Activated naive CD8-positive, alpha-beta T cell treated with anti-CD3 and anti-CD28 coated beads for 36 hours (primary cell): ENCODE measurements around the gene TBC1D4. TPM values are rescaled to one million over a fixed set of nuclear protein-coding genes. Genes with fewer than 3 reads are reported as not detected.

Source experiments
- DNase-seq: peaks from one replicate; pipeline ENCODE4 v3.0.0; 2021
- H3K27ac Mint-ChIP-seq: one replicate; pipeline ENCODE4 v1.8.0; 2022; ENCODE audit warnings: mild to moderate bottlenecking, moderate library complexity, mixed read lengths
- H3K27me3 Mint-ChIP-seq: one replicate; pipeline ENCODE4 v1.8.0; 2022; ENCODE audit warnings: mild to moderate bottlenecking, mixed read lengths
- H3K36me3 Mint-ChIP-seq: one replicate; pipeline ENCODE4 v1.8.0; 2021; ENCODE audit warnings: mild to moderate bottlenecking, mixed read lengths
- H3K4me1 Mint-ChIP-seq: one replicate; pipeline ENCODE4 v1.8.0; 2021; ENCODE audit warnings: mixed read lengths
- H3K4me3 Mint-ChIP-seq: one replicate; pipeline ENCODE4 v1.8.0; 2022; ENCODE audit warnings: mild to moderate bottlenecking, moderate library complexity, mixed read lengths
- H3K9me3 Mint-ChIP-seq: one replicate; pipeline ENCODE4 v1.8.0; 2022; ENCODE audit warnings: mixed read lengths
- total RNA-seq, 2 experiments: library from RNA; stranded (reverse); gene quantifications; one replicate each; pipeline ENCODE4 v1.2.3, GENCODE V29; 2021

The TBC1D4 gene
- total RNA-seq, 2 experiments from 2014 or later, result 41.7 to 46.1 TPM

DNA sequence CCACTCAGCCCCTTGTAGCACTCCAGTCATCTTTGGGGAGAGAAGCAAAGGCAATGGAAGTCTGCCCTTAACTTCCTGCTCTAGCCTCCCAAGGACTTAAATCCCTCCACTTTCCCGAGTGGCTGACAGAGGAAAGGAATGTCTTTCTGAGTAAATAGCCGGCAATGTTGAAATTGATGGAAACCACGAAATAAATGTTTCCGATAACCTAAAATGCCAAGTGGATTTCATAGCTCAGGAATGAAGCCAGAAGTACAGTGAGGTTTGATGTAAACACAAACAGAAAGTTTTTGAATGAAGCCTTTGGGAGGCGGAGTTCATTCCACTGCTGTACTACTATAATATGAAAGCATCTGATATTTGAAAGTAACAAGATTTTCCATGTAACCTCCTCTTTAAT, 14.0 kb upstream of the TBC1D4 start:
- Mint-ChIP-seq H3K36me3 (no peaks in the 10 kb centered on the region), H3K9me3 (no peaks in the 10 kb centered on the region), H3K4me3 (no peak overlapping the region), H3K27me3 (peaks cover 13% of the 10 kb centered on the region), H3K4me1 (no peaks in the 10 kb centered on the region), H3K27ac (no peak overlapping the region)
- no peak for DNase-seq

DNA sequence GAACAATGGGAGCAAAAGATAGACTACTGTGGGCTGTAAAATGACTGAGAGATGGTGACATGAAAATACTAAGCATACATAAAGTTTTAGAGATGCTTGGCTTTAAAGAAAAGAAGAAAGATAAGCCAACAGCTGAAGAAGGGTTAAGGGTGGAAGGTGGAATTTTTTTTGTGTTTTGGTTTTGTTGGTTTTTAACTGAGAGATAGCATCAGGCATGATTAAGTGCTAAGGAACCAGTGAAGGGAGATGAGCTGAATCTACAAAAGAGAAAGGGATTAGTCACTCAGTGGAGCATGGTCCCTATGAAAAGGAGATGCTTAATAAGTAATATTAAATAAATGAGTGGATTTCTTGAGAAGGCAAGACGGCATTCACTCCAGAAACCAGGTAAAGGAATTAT, 12.5 kb upstream of the TBC1D4 start:
- peaks cover 18% of the 10 kb centered on the region for H3K27me3 Mint-ChIP-seq
- H3K4me1 Mint-ChIP-seq, result peaks cover 5% of the 10 kb centered on the region
- no peaks in the 10 kb centered on the region for H3K9me3 Mint-ChIP-seq
- H3K4me3 Mint-ChIP-seq, result no peak overlapping the region
- H3K27ac Mint-ChIP-seq, result no peak overlapping the region
- no peak for DNase-seq
- H3K36me3 Mint-ChIP-seq, result no peaks in the 10 kb centered on the region

DNA sequence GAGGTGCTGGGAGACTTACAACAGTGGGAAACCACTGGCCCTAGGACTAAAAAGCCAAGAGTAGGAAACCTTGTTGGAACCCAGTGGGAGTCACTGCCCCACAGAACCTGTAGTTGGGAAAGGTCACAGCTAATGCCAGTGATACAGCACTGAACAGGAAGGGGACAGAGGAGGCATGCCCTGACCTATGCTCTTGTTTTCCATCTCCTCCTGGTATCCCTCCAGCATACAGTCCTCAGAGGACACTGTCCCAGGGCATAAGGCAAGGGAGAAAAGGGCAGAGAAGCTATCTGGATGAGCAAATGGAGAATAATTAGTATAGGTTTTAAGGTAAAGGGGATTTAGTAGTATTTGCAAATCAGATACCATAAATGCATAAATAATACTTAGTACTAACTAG, 11.2 kb upstream of the TBC1D4 start:
- Mint-ChIP-seq H3K4me1 (peaks cover 5% of the 10 kb centered on the region), H3K27me3 (peaks cover 19% of the 10 kb centered on the region), H3K9me3 (no peaks in the 10 kb centered on the region), H3K36me3 (no peaks in the 10 kb centered on the region), H3K4me3 (no peak overlapping the region), H3K27ac (no peak overlapping the region)
- DNase-seq, result no peak

DNA sequence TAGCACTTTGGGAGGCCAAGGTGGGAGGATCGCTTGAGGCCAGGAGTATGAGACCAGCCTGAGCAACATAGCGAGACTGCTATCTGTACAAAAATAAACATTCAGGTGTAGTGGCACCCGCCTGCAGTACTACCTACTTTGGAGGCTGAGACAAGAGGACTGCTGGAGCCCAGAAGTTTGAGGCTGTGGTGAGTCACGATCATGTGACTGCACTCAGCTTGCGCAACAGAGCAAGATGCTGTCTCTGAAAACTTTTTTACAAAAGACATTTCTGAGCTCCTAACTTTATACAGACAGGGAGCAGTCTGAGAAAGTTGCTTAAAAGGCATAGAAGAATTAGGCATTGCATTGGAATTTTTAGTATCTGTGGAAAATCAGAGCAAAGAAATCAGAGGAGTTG, 10.4 kb upstream of the TBC1D4 start:
- peaks cover 26% of the 10 kb centered on the region for H3K27me3 Mint-ChIP-seq
- no peak for DNase-seq
- no peaks in the 10 kb centered on the region for H3K36me3 Mint-ChIP-seq
- no peaks in the 10 kb centered on the region for H3K9me3 Mint-ChIP-seq
- H3K27ac Mint-ChIP-seq, result no peak overlapping the region
- H3K4me3 Mint-ChIP-seq, result no peak overlapping the region
- H3K4me1 Mint-ChIP-seq, result peaks cover 5% of the 10 kb centered on the region

DNA sequence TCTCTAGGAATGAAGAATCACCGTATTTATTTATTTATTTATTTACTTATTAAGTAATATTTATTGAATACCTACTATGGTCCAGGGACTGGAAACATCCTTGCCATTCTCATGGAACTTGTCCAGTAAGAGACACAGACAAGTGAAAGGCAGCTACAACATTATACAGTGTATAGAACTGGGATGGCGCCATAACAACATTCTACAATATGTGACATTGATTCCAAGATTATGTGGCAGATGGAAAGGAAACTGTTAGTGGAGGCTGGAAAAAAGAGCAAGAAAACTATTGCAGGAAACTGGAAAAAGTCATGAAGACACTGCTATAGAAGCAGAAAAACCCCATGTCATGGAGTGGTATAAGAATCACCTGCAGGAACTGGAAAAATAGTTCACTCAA, 9.4 kb upstream of the TBC1D4 start:
- Mint-ChIP-seq H3K9me3 (no peaks in the 10 kb centered on the region), H3K27ac (no peak overlapping the region), H3K4me3 (no peak overlapping the region), H3K36me3 (no peaks in the 10 kb centered on the region), H3K27me3 (peaks cover 36% of the 10 kb centered on the region), H3K4me1 (peaks cover 13% of the 10 kb centered on the region)
- no peak for DNase-seq

DNA sequence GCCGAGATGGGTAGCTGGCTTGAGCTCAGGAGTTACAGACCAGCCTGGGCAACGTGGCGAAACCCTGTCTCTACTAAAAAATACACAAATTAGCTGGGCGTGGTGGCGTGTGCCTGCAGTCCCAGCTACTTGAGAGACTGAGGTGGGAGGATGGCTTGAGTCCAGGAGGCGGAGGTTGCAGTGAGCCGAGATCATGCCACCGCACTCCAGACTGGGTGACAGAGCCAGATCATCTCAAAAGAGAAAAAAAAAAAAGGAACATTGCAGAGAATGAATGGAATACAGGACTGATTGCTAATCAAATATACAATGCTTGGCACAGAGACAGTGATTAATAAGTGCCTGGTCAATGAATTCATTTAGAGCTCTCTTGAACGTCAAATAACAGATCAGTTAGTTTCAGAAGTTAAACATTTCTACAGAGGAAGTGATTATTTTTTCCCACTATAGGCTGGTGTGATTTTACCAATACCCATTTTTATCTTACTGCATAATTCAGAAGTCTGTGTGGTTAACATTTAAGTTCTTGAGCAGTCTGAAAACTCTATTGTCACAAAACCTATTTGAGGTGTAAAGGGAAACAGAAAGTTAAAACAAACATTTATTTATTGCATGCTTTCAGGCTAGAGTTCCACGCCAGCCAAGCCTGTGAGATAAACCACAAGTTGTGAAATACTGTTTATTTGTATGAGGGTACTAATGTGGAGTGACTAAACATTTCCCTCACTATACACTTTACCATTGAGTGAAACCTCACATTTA, 7.7 kb upstream of the TBC1D4 start:
- Mint-ChIP-seq H3K27ac (no peak overlapping the region), H3K36me3 (no peaks in the 10 kb centered on the region), H3K27me3 (peaks cover 52% of the 10 kb centered on the region), H3K4me1 (peaks cover 26% of the 10 kb centered on the region), H3K9me3 (no peaks in the 10 kb centered on the region), H3K4me3 (no peak overlapping the region)
- DNase-seq, result no peak

DNA sequence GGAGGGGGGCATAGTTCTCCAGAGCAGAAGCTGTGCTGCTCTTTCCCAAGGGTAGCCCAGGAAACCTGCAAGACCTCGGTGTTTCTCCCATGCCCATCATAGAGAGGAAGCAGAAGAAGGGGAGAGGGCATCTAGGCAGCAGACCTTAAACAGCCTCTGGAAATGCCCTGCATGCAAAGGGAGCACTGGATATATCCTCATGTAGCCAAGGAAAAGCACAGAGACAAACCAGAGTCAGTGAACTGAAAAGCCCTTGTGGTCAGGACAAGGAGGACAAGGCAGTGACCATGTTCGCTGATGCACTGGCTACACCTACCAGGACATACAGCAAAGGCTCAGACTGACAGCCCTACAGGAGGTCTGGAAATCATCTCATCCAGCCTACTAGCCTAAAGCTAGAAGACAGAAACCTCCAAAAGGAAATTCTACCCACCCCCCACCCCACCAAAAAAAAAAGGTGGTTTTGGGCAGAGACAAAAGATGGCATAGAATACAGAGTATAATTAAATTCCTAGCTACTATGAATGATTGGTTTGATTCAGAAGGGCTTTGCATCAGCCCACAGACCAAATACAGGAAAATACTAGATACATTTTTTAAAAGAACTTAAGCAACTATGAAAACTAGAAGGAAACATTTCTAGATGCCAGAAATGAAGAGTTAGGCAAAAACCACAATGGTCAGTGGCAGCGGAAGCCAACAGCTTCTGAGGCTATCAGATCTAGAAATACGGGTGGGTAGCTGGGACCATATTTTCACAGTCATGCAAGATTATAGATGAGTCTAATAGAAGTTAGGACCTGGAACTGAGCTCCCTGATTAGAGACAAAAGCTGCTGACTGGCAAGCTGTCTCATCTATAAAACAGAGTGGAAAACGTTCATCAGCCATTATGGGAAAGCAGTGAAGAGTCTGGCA, 4.4 kb upstream of the TBC1D4 start:
- no peak for DNase-seq
- H3K9me3 Mint-ChIP-seq, result no peaks in the 10 kb centered on the region
- H3K36me3 Mint-ChIP-seq, result no peaks in the 10 kb centered on the region
- H3K27ac Mint-ChIP-seq, result no peak overlapping the region
- H3K4me3 Mint-ChIP-seq, result no peak overlapping the region
- peaks cover 28% of the 10 kb centered on the region for H3K4me1 Mint-ChIP-seq
- peaks cover 67% of the 10 kb centered on the region for H3K27me3 Mint-ChIP-seq

DNA sequence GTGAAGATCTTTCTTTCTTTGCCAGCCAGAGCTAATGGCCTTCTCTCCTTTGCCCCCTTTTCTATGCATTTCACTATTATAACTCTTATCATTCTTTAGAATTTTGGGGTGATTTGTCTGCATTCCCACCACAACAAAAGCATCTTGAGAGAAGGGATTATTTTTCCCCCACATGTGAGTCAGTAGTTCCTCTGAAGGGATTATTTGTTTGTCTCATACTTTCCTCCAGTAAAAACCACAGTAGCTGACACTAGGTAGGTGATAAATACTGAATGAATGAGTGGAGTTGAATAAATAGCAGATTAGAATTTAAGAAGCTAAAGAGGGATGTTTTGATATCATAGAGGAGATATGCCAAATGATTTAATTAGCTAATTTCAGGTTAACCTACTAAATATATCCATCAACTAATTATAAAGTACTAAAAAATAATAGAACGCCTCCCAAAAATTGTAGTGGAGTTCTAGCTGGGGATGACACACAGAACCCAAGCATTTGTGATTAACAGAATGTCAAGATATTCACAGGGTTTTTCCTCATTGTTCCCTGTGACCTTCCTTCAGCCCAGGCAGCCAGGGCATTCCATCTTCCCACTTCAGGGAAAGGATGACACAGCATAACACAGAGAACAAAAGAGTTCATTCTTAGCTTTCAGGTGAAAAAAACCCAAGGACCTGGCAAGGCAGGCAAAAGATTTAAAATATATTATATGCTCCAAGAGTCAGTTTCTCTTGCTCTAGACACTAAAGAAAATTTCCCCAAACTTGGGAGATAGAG, 3.5 kb upstream of the TBC1D4 start:
- no peaks in the 10 kb centered on the region for H3K36me3 Mint-ChIP-seq
- DNase-seq, result no peak
- peaks cover 69% of the 10 kb centered on the region for H3K27me3 Mint-ChIP-seq
- peaks cover 31% of the 10 kb centered on the region for H3K4me1 Mint-ChIP-seq
- no peaks in the 10 kb centered on the region for H3K9me3 Mint-ChIP-seq
- no peak overlapping the region for H3K4me3 Mint-ChIP-seq
- no peak overlapping the region for H3K27ac Mint-ChIP-seq

DNA sequence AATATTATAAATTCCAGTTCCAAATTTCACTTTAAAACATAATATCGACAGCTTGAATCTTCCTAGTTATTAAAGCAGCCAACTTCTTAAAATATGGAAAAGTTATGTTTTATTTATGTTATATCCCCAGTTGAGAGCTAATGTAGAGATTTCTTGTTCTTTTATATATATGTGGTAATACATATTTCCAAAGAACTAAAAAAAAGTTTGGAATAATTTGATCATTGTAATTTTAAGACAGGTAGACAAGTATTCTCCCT, 781 bp upstream of the TBC1D4 start:
- Mint-ChIP-seq H3K4me3 (peak overlapping the region; percentile 93), H3K27ac (no peak overlapping the region), H3K9me3 (no peaks in the 10 kb centered on the region), H3K4me1 (peaks cover 28% of the 10 kb centered on the region), H3K27me3 (peaks cover 87% of the 10 kb centered on the region), H3K36me3 (no peaks in the 10 kb centered on the region)
- no peak for DNase-seq

DNA sequence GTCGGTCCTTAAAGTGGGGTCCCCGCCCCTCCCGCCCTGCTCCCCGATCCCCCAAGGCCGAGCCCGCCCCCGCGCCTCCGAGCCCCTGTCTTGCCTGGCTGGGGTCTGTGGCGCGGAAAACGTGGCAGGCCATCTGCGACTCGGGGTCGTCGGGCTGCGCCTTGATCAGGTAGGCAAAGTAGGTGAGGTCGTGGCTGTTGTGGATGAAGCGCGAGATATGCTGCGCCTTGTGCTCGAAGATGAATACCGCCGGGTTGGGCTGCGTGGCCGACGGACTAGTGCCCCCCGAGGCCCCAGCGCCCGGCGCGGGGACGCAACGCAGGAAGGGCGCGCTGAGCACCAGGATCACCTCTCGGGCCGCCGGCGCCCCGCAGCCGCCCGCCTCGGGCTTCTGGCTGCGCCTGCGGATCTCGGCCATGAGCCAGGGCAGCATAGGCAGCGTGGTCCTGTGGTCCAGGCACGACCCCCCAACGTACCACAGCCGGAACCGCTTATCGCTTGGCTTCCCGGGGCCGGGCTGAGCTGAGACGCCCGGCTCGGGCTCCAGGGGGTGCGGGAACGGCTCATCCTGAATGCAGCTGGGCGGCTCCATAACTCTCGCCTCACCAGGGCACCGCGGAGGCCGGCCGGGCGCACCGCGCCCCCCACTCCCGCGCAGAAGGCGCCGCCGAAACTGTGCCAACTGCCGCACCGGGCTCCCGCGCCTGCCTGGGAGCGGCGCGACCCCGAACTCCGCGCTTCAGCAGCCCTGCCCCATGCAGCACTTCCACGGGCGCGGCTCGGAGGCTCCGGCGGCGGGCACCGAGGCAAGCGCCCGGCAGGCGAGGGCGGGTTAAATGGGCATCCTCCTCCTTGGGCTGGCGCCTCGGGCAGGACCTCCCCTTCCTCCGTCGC, 546 bp downstream of the TBC1D4 start:
- DNase-seq, result peak; percentile 37
- H3K9me3 Mint-ChIP-seq, result no peaks in the 10 kb centered on the region
- H3K36me3 Mint-ChIP-seq, result no peaks in the 10 kb centered on the region
- peak overlapping the region; percentile 45 for H3K27ac Mint-ChIP-seq
- peaks cover 20% of the 10 kb centered on the region for H3K4me1 Mint-ChIP-seq
- peak overlapping the region; percentile 86 for H3K4me3 Mint-ChIP-seq
- H3K27me3 Mint-ChIP-seq, result peaks cover 83% of the 10 kb centered on the region

DNA sequence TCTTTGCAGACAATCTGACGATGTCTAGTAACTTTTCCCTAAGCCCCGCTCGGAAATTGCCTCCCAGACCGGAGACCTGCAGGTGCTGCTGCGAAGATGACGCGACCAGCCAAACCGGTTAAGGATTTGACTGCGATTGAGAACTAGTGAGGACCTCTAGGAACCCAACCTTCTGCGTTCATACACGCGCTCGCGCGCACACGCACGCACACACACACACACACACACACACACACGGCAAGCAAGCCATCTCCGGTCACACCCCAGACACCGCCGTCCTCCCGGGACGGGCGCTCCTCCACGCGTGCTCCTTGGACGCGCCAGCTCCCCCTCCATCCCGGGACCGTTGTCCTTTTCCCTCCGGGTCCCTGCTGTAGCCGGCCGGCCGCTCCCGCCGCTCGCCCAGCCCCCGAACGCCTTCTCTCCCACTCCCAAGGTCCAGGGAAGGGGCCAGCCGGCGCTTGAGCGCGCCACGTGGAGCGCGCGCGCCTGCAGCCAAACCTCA, 1.2 kb downstream of the TBC1D4 start:
- Mint-ChIP-seq H3K4me3 (peak overlapping the region; percentile 86), H3K27me3 (peaks cover 79% of the 10 kb centered on the region), H3K9me3 (no peaks in the 10 kb centered on the region), H3K27ac (peak overlapping the region; percentile 67), H3K4me1 (peaks cover 15% of the 10 kb centered on the region), H3K36me3 (no peaks in the 10 kb centered on the region)
- DNase-seq, result peak; percentile 35

DNA sequence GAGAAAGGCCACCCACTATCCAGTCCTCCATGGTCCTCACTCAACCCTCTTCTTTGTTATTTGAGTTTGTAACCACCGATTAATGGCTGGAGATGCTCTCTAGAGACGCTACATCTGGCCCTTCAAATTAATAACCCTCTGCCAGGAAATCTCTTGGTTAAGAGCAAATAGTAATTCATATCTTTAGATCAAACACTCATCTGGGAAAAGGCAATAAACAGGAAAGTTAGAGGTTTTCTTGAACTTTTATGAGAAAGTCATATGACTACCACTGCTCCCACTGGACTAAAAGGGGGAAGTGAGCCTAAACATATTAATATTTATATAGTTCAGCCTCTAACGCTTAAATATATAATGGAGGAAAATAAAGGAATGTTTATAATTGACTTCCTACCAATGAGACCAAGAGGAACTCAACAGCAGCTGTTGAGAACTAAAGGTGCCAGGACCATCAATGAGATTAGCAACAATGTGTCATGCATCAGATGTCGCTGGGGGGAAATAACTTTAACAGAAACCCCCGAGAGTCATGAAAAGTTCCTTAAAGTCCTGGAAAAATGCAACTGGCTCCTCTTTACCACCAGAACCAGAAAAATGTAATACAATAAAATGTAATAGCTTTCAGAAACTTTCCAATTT, 2.7 kb downstream of the TBC1D4 start:
- Mint-ChIP-seq H3K36me3 (no peaks in the 10 kb centered on the region), H3K9me3 (no peaks in the 10 kb centered on the region), H3K4me1 (peaks cover 8% of the 10 kb centered on the region), H3K27me3 (peaks cover 67% of the 10 kb centered on the region), H3K27ac (no peak overlapping the region), H3K4me3 (no peak overlapping the region)
- no peak for DNase-seq

DNA sequence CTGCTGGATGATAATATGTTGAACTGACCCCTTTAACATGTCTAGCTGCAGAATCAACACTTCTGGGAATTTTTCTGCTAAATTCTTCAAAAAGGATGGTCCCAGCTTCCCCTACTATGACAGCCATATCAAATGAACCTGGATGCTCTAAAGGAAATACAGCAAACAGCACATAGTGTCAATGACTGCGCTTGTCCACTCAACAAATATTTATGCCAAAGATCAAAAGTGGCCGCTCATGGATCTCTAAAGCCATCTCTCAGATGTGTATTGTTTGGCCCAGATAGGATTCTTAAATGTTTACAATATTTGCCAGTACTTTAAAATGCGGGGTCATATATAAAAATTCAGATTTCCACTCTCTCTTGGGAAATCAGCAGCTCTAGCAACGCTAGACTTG, 3.3 kb downstream of the TBC1D4 start:
- H3K9me3 Mint-ChIP-seq, result no peaks in the 10 kb centered on the region
- H3K4me1 Mint-ChIP-seq, result peaks cover 8% of the 10 kb centered on the region
- DNase-seq, result no peak
- H3K27me3 Mint-ChIP-seq, result peaks cover 65% of the 10 kb centered on the region
- H3K27ac Mint-ChIP-seq, result no peak overlapping the region
- no peaks in the 10 kb centered on the region for H3K36me3 Mint-ChIP-seq
- no peak overlapping the region for H3K4me3 Mint-ChIP-seq

DNA sequence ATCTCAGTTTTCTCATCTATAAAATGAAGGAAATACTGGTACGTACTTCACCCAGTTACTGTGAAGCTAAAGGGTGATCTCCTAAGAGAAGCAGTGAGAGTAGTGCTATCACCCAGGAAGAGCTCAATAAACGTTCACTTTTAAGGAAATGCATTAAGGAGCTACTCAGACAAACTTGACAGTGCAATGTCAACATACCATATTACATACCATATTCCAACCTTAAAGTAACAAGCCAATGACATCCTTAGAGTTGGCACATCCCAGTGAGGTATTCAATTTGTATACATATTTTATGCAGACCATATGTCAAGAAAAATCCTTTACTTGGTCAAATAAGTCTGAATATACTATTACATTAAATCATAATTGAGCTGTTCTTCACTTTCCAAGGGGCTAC, 7.0 kb downstream of the TBC1D4 start:
- DNase-seq, result no peak
- no peaks in the 10 kb centered on the region for H3K36me3 Mint-ChIP-seq
- H3K4me3 Mint-ChIP-seq, result no peak overlapping the region
- H3K27ac Mint-ChIP-seq, result no peak overlapping the region
- no peaks in the 10 kb centered on the region for H3K9me3 Mint-ChIP-seq
- peaks cover 47% of the 10 kb centered on the region for H3K27me3 Mint-ChIP-seq
- H3K4me1 Mint-ChIP-seq, result no peaks in the 10 kb centered on the region
